HG03280 (cell line): Measurements from ENCODE around the gene GRIA1.
"Not testable (repeated sequence)": the region's sequence is repeated elsewhere in the genome, so short reads cannot be mapped to it uniquely, and the experiment has no call there.

Experiments
- ATAC-seq: cut with Tn5 transposase; IDR thresholded peaks from one replicate; pipeline ENCODE4 v1.9.1; 2021; ENCODE audit warnings: mild to moderate bottlenecking, moderate library complexity; ENCODE audit not compliant: unreplicated experiment

GRIA1 gene

GRCh38 chr5:153823036-153823435, 332.6 kb downstream of the GRIA1 start:
- ATAC-seq = no peak

GRCh38 chr5:153824909-153825308, 334.4 kb downstream of the GRIA1 start:
- no peak for ATAC-seq

- ATAC-seq = no peak
These were observed 336.9 kb downstream of the GRIA1 start for GRCh38 chr5:153827397-153827796.

DNA sequence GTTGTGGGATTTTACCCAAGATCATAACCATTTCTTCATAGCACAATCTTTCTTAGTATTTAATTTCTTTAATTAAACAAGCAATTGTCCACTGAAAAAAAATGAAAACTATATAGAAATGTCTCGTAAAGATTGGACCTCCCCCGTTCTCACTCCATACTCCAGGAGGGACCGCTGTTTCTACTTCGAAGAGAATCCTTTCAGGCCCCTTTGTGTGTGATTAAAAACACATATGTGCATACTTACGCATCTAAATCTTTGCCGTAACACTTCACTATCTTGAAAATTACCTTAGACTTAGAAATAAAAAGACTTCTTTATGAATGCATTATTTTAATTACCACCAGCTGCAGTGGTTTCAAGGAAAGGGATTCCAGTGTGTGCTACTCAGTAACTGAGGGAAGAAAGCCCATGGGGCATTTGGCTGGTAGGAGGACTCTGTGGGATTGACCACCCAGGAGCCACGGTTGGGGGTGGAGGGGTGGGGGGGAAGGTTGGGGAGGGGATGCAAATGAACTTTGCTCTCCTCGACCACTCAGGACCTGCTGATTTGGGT, 339.1 kb downstream of the GRIA1 start:
- no peak for ATAC-seq

DNA sequence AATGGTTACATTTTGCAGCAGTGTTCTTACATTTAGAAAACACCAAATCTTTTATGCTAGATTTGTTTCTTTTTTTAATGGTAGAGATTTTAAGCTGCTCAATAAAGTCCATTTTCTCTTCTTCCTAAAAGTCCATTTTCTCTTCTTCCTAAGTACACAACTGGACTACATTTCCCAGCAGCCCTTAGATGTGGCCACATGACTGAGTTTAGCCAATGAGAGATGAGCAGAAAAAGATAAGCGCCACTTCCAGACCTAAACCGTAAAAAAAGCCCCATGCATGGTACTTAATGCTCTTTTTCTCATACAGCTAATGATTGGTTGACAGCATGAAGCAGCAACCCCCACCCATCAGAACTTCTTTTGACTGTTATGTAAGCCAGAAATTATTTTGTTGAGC, 341.5 kb downstream of the GRIA1 start:
- peak; percentile 88 for ATAC-seq

- no peak for ATAC-seq
These were observed 345.5 kb downstream of the GRIA1 start for GRCh38 chr5:153835891-153836515.

DNA sequence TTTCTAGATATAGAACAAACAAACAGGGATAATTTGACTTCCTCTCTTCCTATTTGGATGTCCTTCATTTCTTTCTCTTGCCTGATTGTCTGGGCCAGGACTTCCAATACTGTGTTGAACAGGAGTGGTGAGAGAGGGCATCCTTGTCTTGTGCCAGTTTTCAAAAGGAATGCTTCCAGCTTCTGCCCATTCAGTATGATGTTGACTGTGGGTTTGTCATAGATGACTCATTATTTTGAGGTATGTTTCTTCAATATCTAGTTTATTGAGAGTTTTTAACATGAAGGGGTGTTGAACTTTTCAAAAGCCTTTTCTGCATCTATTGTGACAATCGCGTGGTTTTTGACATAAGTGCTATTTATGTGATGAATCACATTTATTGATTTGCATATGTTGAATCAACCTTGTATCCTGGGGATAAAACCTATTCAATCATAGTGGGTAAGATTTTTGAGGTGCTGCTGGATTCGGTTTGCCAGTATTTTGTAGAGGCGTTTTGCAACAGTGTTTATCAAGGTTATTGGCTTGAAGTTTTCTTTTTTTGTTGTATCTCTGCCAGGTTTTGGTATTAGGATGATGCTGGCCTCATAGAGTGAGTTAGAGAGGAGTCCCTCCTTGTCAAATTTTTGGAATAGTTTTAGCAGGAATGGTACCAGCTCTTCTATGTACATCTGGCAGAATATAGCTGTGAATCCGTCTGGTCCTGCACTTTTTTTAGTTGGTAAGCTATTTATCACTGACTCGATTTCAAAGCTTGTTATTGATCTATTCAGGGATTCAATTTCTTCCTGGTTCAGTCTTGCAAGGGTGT, 359.0 kb downstream of the GRIA1 start:
- not testable (repeated sequence) for ATAC-seq

GRCh38 chr5:153860195-153860886, 369.9 kb downstream of the GRIA1 start:
- ATAC-seq = no peak

- not testable (repeated sequence) for ATAC-seq
These were observed 372.4 kb downstream of the GRIA1 start for GRCh38 chr5:153862906-153863305.
